GM21529 (cell line): ENCODE measurements around the gene C6orf15.
"Not testable (repeated sequence)": the region's sequence is repeated elsewhere in the genome, so short reads cannot be mapped to it uniquely, and the experiment has no call there.

ENCODE experiments used
- ATAC-seq: cut with Tn5 transposase; IDR thresholded peaks from one replicate; pipeline ENCODE4 v1.9.1; 2021; ENCODE audit not compliant: unreplicated experiment

Gene C6orf15

GRCh38 chr6:31070711-31071197 is 41.6 kb downstream of the C6orf15 start:
- no peak for ATAC-seq

DNA sequence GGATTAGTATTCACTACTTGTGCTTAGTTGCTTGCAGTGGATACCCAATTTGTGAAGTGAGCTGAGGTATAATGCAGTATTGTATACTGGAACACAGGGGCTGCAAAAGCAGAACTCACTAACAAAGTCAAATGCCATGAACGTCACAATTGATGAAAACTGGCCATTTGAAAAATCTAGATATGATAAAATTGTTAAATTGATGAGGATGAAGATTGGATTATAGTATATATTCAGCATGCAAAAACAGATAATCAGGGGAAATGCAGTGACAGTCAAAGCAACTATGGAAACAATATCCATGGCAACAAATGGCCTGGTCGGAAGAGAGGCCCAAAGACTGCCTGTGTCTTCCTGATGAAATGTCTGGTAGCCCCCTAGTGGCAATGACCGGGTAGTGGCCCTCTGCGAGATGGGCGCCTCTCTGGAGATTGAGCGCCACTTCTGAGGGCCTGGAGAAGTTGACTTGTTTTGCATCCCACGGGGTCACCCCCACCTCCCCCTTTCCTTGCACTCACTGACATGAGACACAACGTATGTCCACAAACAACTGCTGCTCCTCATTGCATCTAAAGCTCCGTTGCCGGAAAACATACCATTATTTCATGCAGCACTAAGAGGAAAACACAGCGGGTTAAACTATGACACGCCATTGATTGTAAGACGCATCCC is 43.6 kb downstream of the C6orf15 start:
- no peak for ATAC-seq

DNA sequence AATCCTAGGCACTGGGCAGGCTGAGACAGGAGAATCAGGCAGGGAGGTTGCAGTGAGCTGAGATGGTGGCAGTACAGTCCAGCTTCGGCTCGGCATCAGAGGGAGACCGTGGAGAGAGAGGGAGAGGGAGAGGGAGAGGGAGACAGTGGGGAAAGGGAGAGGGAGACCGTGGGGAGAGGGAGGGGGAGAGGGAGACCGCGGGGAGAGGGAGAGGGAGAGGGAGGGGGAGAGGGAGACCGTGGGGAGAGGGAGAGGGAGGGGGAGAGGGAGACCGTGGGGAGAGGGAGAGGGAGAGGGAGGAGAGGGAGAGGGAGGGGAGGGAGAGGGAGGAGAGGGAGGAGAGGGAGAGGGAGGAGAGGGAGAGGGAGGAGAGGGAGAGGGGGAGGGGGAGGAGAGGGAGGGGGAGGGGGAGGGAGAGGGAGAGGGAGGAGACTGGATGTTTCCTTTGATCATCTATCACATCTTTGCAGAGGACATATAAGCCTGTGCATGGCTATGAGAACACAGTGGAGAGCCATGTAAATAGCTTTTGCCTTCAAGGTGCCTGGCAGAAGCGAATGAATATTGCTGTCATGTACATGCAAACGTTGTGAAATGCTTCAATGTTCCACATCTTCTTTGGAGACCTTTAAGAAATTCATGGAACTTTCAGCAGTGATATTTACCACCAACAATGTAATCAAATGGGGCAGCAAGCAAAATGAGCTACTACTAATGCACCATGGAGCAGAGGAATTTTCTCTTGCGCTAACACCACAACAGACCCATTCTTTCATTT is 44.3 kb downstream of the C6orf15 start:
- ATAC-seq: not testable (repeated sequence)

DNA sequence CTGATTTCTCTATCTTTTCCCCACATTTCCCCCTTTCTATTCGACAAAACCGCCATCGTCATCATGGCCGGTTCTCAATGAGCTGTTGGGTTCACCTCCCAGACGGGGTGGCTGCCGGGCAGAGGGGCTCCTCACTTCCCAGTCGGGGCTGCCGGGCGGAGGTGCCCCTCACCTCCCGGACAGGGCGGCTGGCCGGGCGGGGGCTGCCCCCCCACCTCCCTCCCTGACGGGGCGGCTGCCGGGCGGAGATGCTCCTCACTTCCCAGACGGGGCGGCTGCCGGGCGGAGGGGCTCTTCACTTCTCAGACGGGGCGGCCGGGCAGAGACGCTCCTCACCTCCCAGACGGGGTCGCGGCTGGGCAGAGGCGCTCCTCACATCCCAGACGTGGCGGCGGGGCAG is 45.3 kb downstream of the C6orf15 start:
- ATAC-seq: not testable (repeated sequence)

- no peak for ATAC-seq
Observed at GRCh38 chr6:31065556-31065955, 46.8 kb downstream of the C6orf15 start.

DNA sequence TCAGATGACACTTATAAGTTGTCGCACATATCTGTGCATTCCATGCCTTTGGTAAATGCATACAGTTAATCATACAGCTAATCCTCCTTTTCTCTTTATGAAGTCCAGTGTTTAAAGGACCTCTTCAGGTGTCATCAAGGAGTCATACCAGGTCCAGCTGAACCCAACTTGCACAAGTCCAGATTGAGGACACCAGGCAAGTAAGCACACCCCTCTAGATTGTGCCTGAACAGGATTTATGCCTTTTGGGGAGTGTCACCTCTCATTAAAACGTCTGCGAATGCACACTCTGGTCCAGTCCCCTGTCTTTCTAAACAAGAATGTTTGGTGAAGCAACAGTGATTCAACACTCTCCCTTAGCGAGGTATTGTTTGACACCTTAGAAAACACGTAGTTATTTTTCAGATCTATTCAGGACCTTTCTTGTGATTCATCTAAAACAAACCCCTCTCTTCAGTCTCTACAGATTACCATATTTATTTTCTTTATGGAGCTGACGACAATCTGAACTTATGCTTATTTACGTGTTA is 48.4 kb downstream of the C6orf15 start:
- ATAC-seq: no peak
